A549 treated with DMSO at 1 μM for 4 hours (cell line): Measurements from ENCODE around the gene GPRASP1. TPM values are rescaled to one million over a fixed set of nuclear protein-coding genes. Genes with fewer than 3 reads are reported as not detected.

ENCODE experiments used
- total RNA-seq: library from RNA; stranded (reverse); fragments of 200-300 nt; extraction: Qiagen RNA extraction; gene quantifications from 5 replicates; pipeline ENCODE4 v1.2.3, GENCODE V29; 2022; ENCODE audit warnings: low read depth

The GPRASP1 gene, protein sequence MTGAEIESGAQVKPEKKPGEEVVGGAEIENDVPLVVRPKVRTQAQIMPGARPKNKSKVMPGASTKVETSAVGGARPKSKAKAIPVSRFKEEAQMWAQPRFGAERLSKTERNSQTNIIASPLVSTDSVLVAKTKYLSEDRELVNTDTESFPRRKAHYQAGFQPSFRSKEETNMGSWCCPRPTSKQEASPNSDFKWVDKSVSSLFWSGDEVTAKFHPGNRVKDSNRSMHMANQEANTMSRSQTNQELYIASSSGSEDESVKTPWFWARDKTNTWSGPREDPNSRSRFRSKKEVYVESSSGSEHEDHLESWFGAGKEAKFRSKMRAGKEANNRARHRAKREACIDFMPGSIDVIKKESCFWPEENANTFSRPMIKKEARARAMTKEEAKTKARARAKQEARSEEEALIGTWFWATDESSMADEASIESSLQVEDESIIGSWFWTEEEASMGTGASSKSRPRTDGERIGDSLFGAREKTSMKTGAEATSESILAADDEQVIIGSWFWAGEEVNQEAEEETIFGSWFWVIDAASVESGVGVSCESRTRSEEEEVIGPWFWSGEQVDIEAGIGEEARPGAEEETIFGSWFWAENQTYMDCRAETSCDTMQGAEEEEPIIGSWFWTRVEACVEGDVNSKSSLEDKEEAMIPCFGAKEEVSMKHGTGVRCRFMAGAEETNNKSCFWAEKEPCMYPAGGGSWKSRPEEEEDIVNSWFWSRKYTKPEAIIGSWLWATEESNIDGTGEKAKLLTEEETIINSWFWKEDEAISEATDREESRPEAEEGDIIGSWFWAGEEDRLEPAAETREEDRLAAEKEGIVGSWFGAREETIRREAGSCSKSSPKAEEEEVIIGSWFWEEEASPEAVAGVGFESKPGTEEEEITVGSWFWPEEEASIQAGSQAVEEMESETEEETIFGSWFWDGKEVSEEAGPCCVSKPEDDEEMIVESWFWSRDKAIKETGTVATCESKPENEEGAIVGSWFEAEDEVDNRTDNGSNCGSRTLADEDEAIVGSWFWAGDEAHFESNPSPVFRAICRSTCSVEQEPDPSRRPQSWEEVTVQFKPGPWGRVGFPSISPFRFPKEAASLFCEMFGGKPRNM (N-terminal part only)
- total RNA-seq, result 0.29 to 0.40 TPM (median 0.30 TPM) in 5 replicates

DNA sequence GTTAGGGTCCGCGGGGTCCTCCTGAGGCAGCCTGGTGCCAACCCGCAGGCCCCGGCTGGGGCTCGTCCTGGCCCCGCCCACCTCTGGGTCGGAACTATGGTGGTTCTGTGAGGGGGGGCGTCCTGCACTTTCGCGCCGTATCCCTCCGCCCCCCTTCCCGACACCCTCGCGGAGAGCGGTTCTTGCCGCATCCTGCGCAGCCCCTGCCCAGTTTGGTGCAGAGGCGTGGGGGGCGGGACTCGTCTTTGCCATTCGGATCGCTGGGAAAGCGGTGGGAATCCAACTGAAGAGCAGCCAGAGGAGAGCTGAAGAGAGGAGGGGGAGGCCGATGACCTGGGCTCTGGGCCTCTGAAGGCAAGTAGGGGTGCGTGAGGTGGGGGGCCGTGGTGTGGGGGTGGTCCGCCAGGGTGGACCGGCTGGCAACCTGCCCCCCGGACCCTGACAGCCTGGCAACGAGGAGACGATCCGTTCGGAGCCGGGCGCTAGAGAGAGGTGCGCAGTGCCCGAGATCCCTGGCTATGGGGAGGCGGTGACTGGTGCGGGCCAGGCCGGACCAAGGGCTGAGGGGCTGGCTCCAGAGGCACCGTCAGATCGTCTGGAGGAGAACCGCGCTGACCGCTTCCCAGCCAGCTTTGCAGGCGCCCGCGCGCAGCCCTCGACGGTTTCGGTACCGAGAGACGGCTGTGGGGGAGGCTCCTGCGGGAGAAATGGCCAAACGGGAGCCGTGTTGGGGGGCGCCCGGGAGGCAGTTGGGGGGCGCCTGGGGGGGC, at the start of gene GPRASP1:
Gene GPRASP1 (plus strand): TSS at position 242 of the 770 bp plus-strand sequence. CDS start 2,431 bp downstream, outside the sequence.

Other genes starting within 250 kb of the GPRASP1 start
- not detected in 5 replicates for gene NXF2B, start 211.5 kb upstream of the GPRASP1 start, total RNA-seq
- gene TCP11X2, start 179.7 kb upstream of the GPRASP1 start, total RNA-seq, result not detected in 5 replicates
- 0.15 to 1.1 TPM (median 0.71 TPM) in 5 replicates for gene TMSB15A, start 134.7 kb upstream of the GPRASP1 start, total RNA-seq
- 8.6 to 18.3 TPM (median 11.6 TPM) in 5 replicates for gene ARMCX5, start 52.0 kb upstream of the GPRASP1 start, total RNA-seq
- gene GPRASP2, start 61.0 kb downstream of the GPRASP1 start, total RNA-seq, result 4.7 to 7.3 TPM (median 5.6 TPM) in 5 replicates
- 2.9 to 4.9 TPM (median 4.3 TPM) in 5 replicates for gene GPRASP3, start 69.3 kb downstream of the GPRASP1 start, total RNA-seq